ENCODE measurements around the gene CNIH4.

- TF ChIP-seq SP1 (IDR thresholded peaks at IDR 0.05): no peak
- TF ChIP-seq FOXA1 (IDR thresholded peaks at IDR 0.05): no peak
- no peak for TF ChIP-seq CTBP1 (IDR thresholded peaks at IDR 0.05; ENCODE audit: borderline replicate concordance)
- TF ChIP-seq ARNT (IDR thresholded peaks at IDR 0.05): no peak
- TF ChIP-seq FOXM1 (IDR thresholded peaks at IDR 0.05; ENCODE audit: borderline replicate concordance): no peak
- no peak for TF ChIP-seq BHLHE40 (IDR thresholded peaks at IDR 0.05; ENCODE audit: borderline replicate concordance)
- TF ChIP-seq FOXK2 (IDR thresholded peaks at IDR 0.05): no peak
- TF ChIP-seq ELF4 (IDR thresholded peaks at IDR 0.05): no peak
Measured at GRCh38 chr1:224329484-224329841, 27.2 kb upstream of the CNIH4 start.

Measured in HEK293T (cell line).